ENCODE data around the gene WDR46. TPM values are rescaled to one million over a fixed set of nuclear protein-coding genes. Genes with fewer than 3 reads are reported as not detected.

WDR46 gene
- total and polyA plus RNA-seq, 2 of the 13 experiments (the other 11 are each of a cell fraction or from before 2014, with no cell fraction given) = 47.4 to 105 TPM

- FAIRE-seq = no peak
- Histone ChIP-seq H3K79me2 (ENCODE audit: insufficient read depth, low read length) (peaks cover 4% of the 10 kb centered on the region), H3K36me3 (replicated peaks in 1 of 2; ENCODE audit: control insufficient read depth in 1 of 2, insufficient read depth in 2 of 2, low read length in 2 of 2) (peaks cover 9 to 22% of the 10 kb centered on the region in 2 experiments; a peak in 3 of 5 replicates), H4K20me1 (ENCODE audit: insufficient read depth, low read length) (no peaks in the 10 kb centered on the region), H2AFZ (ENCODE audit: low read length) (no peak overlapping the region), H3K4me3 (replicated peaks in 1 of 3; ENCODE audit: insufficient read depth in 1 of 3, low read depth in 2 of 3, low read length in 3 of 3) (no peak overlapping the region), H3K4me2 (ENCODE audit: low read depth, low read length) (no peak overlapping the region), H3K4me1 (ENCODE audit: insufficient read depth, low read length) (peaks cover under 1% of the 10 kb centered on the region; the same call in 1 of the 2 replicates), H3K27ac (ENCODE audit: extremely low read length, insufficient read depth, low read length) (no peak overlapping the region), H3K9me3 (ENCODE audit: low read length) (no peaks in the 10 kb centered on the region), H3K9ac (ENCODE audit: insufficient read depth, low read depth, low read length) (no peak overlapping the region), H3K27me3 (ENCODE audit: control insufficient read depth in 1 of 2, insufficient read depth in 2 of 2, low read length in 2 of 2) (no peaks in the 10 kb centered on the region)
- no peak for TF ChIP-seq RORA (CRISPR knock-in tag; IDR thresholded peaks at IDR 0.05)
- TF ChIP-seq ZNF672 (CRISPR knock-in tag; IDR thresholded peaks at IDR 0.05) = no peak
- TF ChIP-seq ZNF431 (CRISPR knock-in tag; IDR thresholded peaks at IDR 0.05; ENCODE audit: borderline replicate concordance, low read depth) = no peak
- TF ChIP-seq GLI4 (CRISPR knock-in tag; IDR thresholded peaks at IDR 0.05; ENCODE audit: borderline replicate concordance) = no peak
- no peak for TF ChIP-seq ZNF709 (CRISPR knock-in tag; IDR thresholded peaks at IDR 0.05)
- TF ChIP-seq ZBED4 (CRISPR knock-in tag; IDR thresholded peaks at IDR 0.05; ENCODE audit: borderline replicate concordance) = no peak
- TF ChIP-seq MXD3 (CRISPR knock-in tag; IDR thresholded peaks at IDR 0.05) = no peak
- no peak for TF ChIP-seq KDM5B (CRISPR knock-in tag; IDR thresholded peaks at IDR 0.05; ENCODE audit: borderline replicate concordance)
- no peak for TF ChIP-seq PHF8 (CRISPR knock-in tag; IDR thresholded peaks at IDR 0.05)
- no peak for TF ChIP-seq CC2D1A (CRISPR knock-in tag; IDR thresholded peaks at IDR 0.05)
- TF ChIP-seq MYC (CRISPR knock-in tag; IDR thresholded peaks at IDR 0.05; ENCODE audit: borderline replicate concordance) = no peak
- in situ Hi-C loops (cut with HindIII; ENCODE audit: extremely low pct_ligation_motif_present, low pct_unique_long_range_greater_than_20kb) (no loop called here), intact Hi-C loops (cut with micrococcal nuclease; ENCODE audit: unreplicated experiment) (no loop called here)
- DNase-seq (ENCODE audit: low spot score) = no peak
- ChIA-PET CTCF (ENCODE audit: low intra/inter-chr PET ratio, low total read pairs) (no interaction called here), POLR2A (no interaction called here)
- no peak for ATAC-seq
- BruUV-seq (replicated peaks) = no TSS peak
- WGBS (ENCODE audit: low lambda C conversion rate) = 91% methylated on average over 4 of the region's 4 CpGs
Observed at GRCh38 chr6:33306356-33306755, 17.3 kb upstream of the WDR46 start.
